GM18861 (cell line): ENCODE results near the gene AP5S1.

Experiments used
- ATAC-seq: cut with Tn5 transposase; IDR thresholded peaks from one replicate; pipeline ENCODE4 v1.9.1; 2021; ENCODE audit not compliant: unreplicated experiment

The AP5S1 gene

GRCh38 chr20:3820048-3820900 lies at the start of gene AP5S1:
Gene AP5S1, plus strand, starts transcription at chr20:3820547. Its CDS starts 1,571 bp downstream, at chr20:3822118.
- ATAC-seq, result peak; percentile 71

GRCh38 chr20:3771552-3772058 lies 48.7 kb upstream of the AP5S1 start:
- ATAC-seq, result no peak

- ATAC-seq, result no peak
These were observed 44.8 kb upstream of the AP5S1 start for GRCh38 chr20:3775457-3776108.

GRCh38 chr20:3777381-3777715 lies 43.0 kb upstream of the AP5S1 start:
- ATAC-seq, result no peak

GRCh38 chr20:3777716-3778629 lies 42.4 kb upstream of the AP5S1 start:
- ATAC-seq, result no peak

GRCh38 chr20:3778976-3779375 lies 41.4 kb upstream of the AP5S1 start:
- ATAC-seq, result no peak

- ATAC-seq, result no peak
These were observed 39.0 kb upstream of the AP5S1 start, which contains the start of gene SPEF1 for GRCh38 chr20:3781153-3781910. Gene SPEF1, minus strand, starts transcription at chr20:3781448. Its CDS starts 161 bp downstream, at chr20:3781287.

- ATAC-seq, result no peak
These were observed 37.8 kb upstream of the AP5S1 start for GRCh38 chr20:3782597-3782996.

GRCh38 chr20:3783068-3783489 lies 37.3 kb upstream of the AP5S1 start:
- ATAC-seq, result no peak

- ATAC-seq, result no peak
These were observed 36.7 kb upstream of the AP5S1 start for GRCh38 chr20:3783511-3784195.

GRCh38 chr20:3784216-3784853 lies 36.0 kb upstream of the AP5S1 start:
- no peak for ATAC-seq

- no peak for ATAC-seq
These were observed 35.5 kb upstream of the AP5S1 start for GRCh38 chr20:3784863-3785239.

GRCh38 chr20:3785240-3786125 lies 34.9 kb upstream of the AP5S1 start:
- no peak for ATAC-seq

- peak; percentile 8 for ATAC-seq
These were observed 34.2 kb upstream of the AP5S1 start for GRCh38 chr20:3786126-3786484.

GRCh38 chr20:3786665-3787323 lies 33.6 kb upstream of the AP5S1 start, which contains the start of gene CENPB:
Gene CENPB, minus strand, starts transcription at chr20:3786740. Its CDS starts 257 bp downstream, at chr20:3786483.
- ATAC-seq, result peak; percentile 69

GRCh38 chr20:3787324-3788014 lies 32.9 kb upstream of the AP5S1 start:
- ATAC-seq, result no peak

GRCh38 chr20:3788685-3789155 lies 31.6 kb upstream of the AP5S1 start:
- no peak for ATAC-seq
